Measurements from ENCODE around the gene GSN.

DNA sequence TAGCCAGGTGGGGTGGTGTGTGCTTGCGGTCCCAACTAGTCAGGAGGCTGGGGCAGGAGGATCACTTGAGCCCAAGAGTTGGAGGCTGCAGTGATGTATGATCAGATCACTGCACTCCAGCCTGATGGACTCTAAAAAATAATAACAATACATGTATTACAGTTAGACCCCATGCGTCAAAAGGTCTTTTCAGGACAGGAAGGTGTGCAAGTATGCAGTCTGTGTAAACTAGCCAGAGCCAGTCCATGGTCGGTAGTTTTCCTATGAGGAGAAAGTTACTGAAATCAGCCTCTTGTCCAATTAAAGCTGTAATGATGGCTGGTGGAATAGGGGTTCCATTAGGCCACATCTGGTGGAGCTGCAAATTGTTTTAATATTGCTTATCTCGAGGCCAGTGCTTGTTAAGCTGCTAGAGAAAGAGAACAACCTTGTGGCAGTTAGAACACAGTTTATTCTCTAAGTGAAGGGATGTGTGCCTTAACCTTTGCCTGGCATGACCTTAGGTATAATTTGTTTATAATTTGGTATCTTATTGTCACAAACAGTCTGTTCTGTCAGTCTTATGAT is 103.6 kb downstream of the GSN start:
- TF ChIP-seq BHLHE40 (IDR thresholded peaks at IDR 0.05; ENCODE audit: low read length) (no peak), ZNF780A (CRISPR knock-in tag; IDR thresholded peaks at IDR 0.05) (no peak), POLR2AphosphoS5 (IDR thresholded peaks at IDR 0.05; ENCODE audit: control insufficient read depth, insufficient read depth, low read depth, low read length) (no peak), MED1 (CRISPR knock-in tag; IDR thresholded peaks at IDR 0.05; ENCODE audit: borderline replicate concordance) (no peak), ZNF184 (CRISPR knock-in tag; IDR thresholded peaks at IDR 0.05) (no peak), NR3C1 (CRISPR knock-in tag; IDR thresholded peaks at IDR 0.05) (no peak)
- TF ChIP-seq, protein P1, sequence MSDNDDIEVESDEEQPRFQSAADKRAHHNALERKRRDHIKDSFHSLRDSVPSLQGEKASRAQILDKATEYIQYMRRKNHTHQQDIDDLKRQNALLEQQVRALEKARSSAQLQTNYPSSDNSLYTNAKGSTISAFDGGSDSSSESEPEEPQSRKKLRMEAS (CRISPR knock-in tag; IDR thresholded peaks at IDR 0.05) = no peak
- TF ChIP-seq, protein P2, sequence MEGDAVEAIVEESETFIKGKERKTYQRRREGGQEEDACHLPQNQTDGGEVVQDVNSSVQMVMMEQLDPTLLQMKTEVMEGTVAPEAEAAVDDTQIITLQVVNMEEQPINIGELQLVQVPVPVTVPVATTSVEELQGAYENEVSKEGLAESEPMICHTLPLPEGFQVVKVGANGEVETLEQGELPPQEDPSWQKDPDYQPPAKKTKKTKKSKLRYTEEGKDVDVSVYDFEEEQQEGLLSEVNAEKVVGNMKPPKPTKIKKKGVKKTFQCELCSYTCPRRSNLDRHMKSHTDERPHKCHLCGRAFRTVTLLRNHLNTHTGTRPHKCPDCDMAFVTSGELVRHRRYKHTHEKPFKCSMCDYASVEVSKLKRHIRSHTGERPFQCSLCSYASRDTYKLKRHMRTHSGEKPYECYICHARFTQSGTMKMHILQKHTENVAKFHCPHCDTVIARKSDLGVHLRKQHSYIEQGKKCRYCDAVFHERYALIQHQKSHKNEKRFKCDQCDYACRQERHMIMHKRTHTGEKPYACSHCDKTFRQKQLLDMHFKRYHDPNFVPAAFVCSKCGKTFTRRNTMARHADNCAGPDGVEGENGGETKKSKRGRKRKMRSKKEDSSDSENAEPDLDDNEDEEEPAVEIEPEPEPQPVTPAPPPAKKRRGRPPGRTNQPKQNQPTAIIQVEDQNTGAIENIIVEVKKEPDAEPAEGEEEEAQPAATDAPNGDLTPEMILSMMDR (IDR thresholded peaks at IDR 0.05 in 2 of 3, conservative IDR thresholded peaks at IDR 0.05 in 1 of 3; ENCODE audit: insufficient read depth in 2 of 3, low read depth in 1 of 3, low read length in 3 of 3) = no peak

Data from K562 (cell line).